Measurements from ENCODE around the gene MICB.

DNA sequence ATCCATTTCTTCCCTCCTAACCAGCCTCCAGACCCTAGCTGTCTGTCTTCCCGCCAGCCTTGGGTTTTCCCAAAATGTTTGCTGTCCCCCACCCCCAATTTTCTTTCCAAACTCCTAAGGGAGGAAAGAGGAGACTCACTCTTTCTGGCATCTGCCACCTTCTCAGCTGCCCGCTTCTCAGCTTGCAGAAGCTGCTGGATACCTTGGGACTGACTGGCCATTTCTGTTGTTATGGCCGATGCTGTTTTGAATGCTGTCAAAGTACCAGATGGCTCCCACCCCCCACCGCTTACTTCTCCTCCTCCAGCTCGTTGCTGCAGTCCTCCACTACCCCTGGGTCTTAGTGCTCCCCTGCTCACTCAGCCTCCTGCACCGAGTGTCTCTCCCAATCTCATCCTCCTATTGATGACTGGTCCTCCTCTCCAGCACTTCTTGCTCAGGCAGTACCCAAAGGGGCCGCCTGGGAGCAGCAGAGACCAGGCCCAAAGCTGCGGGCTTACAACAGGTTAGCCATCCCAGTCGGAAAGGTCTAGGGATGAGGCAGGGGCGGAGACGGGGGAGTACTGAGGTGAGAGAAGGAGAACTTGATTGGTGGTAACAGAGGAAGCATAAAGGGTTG lies 48.5 kb downstream of the MICB start, which contains the start of gene ATP6V1G2:
- peak; percentile 99 for TF ChIP-seq CTCF (IDR thresholded peaks at IDR 0.05; ENCODE audit: low read depth, low read length, poor library complexity, severe bottlenecking)
- TF ChIP-seq EZH2phosphoT487 (IDR thresholded peaks at IDR 0.05; ENCODE audit: borderline replicate concordance, low read length): no peak

Data from DOHH2 (cell line).